HG03064 (cell line): ENCODE data around the gene SMARCA4.
"Not testable (repeated sequence)": the region's sequence is repeated elsewhere in the genome, so short reads cannot be mapped to it uniquely, and the experiment has no call there.

Experiments
- ATAC-seq: cut with Tn5 transposase; IDR thresholded peaks from one replicate; pipeline ENCODE4 v1.9.1; 2021; ENCODE audit warnings: low read depth; ENCODE audit not compliant: unreplicated experiment

The SMARCA4 gene

DNA sequence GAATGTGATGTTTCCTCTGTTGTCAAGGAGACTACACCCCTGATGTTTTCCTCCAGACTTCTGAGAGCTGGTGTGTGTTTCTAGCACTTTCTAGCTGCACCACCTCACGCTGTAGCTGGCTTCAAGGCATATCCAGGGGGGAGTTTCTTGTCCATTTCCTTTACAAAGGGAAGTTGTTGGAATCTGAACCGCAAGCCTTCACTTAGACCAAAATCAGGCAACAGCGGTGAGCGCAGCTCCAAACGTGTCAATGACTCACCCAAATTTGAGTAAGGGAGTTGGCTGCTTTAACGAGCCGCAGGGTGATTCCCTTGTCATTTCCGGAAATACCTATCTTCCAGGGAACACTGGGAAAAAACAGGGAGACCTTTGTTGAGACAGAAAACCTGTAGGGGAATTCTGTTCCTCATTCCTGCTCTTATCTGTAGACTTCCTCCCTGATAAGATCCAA is 130.9 kb downstream of the SMARCA4 start:
- ATAC-seq, result no peak

DNA sequence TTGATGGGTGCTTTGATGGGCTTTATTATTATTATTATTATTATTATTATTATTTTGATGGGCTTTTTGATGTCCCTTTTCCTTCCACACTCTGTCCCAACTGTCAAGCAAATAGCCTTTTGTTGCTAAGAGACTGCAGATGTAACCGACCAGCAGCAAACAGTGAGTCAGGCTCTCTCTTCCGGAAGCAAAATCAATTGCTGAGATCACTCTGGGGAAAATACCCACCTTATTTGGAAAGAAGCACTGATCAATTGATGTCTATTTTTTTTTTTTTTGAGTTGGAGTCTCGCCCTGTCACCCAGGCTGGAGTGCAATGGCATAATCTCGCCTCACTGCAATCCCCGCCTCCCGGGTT is 131.3 kb downstream of the SMARCA4 start:
- no peak for ATAC-seq

DNA sequence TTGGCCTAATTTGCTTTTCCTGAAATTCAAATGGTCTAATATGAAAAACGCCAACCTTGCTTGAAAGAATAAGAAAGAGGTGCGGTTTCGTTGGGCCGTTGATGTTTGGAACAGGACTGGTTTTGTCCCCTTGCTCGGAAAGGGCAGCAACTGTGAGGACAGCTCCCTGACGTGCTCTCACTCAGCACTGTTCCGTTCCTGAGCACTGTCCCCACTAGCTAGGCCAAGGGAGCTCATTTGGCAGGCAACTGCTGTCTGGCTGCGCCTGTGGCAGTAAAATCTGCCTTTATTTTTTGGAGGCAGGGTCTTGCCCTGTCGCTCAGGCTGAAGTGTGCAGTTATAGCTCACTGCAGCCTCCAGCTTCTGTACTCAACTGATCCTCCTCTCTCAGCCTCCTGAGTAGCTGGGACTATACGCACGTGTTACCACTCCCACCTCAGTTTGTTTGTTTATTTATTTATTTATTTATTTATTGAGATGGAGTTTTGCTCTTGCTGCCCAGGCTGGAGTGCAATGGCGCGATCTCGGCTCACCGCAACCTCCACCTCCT is 132.9 kb downstream of the SMARCA4 start:
- no peak for ATAC-seq

DNA sequence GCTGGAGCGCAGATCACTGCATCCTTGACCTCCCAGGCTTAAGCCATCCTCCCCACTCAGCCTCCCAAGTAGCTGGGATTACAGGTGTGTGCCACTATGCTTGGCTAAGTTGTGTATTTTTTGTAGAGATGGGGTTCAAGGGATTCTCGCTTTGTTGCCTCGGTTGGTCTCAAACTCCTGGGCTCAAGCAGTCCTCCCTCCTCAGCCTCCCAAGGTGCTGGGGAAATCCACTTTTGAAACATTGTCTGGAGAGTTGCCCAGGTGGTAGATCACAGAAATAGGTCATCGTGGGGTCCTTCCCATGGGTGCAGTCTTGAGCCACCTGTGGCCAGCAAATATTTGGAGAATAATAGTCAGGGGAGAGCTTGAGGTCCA is 133.7 kb downstream of the SMARCA4 start:
- ATAC-seq, result no peak

DNA sequence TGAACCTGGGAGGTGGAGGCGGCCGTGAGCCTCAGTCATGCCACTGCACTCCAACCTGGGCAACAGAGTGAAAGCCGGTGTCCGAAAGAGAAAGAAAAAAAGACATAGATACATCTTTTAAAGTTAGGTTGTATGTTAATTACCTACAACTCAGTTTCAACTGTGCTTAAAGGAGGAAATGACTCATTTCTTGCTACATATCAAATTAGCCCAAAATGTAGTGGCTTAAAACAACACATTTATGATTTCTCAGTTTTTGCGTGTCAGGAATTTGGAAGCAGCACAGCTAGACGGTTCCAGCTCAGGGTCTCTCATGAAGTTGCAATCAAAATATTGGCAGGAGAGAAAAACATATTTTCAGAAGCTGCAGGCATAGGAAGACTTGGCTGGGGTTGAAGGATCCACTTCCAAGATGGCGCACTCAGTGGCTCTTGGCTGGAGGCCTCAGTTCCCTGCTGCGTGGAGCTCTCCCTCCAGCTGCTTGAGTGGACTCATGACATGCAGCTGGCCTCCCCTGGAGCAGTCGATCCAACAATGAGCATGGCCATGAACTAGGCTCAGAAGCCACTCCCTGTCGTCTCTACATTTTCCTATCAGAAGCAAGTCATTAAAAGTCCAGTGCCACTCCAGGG is 135.5 kb downstream of the SMARCA4 start:
- ATAC-seq, result no peak

DNA sequence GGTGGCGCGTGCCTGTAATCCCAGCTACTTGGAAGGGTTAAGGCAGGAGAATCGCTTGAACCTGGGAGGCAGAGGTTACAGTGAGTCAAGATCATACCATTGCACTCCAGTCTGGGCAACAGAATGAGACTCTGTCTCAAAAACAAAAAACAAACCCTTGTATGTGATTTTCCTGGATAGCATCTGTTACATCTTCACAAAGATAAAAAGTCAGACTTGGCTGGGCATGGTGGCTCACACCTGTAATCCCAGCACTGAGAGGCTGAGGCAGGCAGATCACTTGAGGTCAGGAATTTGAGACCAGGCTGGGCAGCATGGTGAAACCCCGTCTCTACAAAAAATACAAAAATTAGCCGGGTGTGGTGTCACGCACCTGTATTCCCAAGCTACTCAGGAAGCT is 136.5 kb downstream of the SMARCA4 start:
- not testable (repeated sequence) for ATAC-seq

DNA sequence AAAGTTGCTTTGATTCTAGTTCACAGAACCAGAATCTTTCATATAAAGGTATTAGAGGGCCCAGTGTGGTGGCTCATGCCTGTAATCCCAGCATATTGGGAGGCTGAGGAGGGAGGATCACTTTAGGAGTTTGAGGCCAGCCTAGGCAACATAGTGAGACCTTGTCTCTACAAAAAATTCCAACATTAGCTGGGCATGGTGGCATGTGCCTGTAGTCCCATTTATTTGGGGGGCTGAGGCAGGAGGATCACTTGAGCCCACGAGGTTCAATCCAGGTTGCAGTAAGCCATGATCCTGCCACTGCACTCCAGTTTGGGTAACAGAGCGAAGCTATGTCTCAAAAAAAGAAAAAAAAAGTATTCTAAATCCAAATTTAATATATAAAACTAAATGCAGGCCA is 137.5 kb downstream of the SMARCA4 start:
- no peak for ATAC-seq

DNA sequence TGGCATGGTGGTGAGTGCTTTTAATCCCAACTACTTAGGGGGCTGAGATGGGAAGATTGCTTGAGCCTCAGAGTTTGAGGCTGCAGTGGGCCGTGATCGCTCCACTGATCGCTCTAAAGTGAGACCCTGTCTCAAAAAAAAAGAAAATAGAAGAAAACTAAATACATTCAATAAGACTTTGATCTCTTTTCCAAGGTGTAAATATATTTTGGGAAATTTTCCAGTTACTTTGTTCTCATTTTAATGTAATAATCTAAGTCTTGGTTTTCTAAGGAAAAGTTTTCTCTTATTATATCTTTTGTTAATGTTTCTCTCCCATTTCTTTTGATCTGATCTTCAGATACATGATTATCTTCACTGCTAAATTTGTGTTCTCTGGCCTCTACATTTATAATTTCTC is 138.0 kb downstream of the SMARCA4 start:
- no peak for ATAC-seq

DNA sequence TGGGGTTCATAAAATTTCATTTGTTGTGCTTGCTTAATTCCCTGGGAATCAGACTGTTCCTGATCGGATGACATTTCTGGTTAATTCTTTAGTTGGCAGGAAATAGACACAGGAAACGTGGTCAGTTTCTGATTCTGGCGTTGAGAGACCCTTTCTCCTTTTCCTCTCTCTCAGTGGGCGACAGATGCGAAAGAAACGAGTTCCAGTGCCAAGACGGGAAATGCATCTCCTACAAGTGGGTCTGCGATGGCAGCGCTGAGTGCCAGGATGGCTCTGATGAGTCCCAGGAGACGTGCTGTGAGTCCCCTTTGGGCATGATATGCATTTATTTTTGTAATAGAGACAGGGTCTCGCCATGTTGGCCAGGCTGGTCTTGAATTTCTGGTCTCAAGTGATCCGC is 139.2 kb downstream of the SMARCA4 start:
- ATAC-seq, result no peak

DNA sequence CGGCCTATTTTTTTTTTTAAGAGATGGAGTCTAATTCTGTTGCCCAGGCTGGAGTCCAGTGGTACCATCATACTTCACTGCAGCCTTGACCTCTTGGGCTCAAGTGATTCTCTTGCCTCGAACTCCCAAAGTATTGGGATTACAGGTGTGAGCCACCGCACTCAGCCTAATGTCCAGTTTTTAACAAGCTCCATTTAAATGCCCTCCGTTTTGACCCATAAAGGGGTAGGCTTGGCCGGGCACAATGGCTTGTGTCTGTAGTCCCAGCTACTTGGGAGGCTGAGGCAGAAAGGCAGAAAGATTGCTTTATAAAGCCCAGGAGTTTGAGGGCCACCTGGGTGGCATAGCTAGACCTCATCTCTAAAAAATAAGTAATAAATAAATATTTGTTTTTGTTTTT is 140.2 kb downstream of the SMARCA4 start:
- ATAC-seq, result no peak

DNA sequence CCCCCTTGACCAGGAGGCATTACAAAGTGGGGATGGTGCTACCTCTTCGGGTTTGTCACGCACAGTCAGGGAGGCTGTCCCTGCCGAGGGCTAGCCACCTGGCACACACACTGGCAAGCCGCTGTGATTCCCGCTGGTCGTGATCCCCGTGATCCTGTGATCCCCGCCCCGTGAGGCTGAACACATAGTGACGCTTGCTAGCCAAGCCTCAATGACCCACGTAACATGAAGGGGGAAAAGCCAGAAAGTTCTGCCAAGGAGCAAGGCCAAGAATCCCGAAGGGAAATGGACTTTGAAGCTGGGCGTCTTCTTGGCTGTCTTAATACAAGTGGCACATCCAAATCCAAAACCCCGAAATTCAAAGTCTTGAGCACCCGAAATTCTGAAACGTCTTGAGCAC is 142.1 kb downstream of the SMARCA4 start:
- no peak for ATAC-seq

DNA sequence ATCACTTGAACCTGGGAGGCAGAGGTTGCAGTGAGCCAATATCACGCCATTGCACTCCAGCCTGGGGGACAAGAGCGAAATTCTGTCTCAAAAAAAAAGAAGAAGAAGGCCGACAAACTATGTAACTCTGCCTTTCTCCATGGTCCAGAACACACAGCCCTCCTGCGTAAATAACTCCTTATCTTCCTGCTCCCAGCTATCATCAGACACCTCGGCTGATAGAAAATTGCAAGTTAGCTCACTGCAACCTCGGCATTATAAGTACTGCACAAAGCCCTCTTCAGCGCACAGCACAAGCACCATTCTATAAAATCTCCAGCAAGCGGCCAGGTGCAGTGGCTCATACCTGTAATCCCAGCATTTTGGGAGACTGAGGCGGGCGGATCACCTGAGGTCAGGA is 142.8 kb downstream of the SMARCA4 start:
- ATAC-seq, result not testable (repeated sequence)

DNA sequence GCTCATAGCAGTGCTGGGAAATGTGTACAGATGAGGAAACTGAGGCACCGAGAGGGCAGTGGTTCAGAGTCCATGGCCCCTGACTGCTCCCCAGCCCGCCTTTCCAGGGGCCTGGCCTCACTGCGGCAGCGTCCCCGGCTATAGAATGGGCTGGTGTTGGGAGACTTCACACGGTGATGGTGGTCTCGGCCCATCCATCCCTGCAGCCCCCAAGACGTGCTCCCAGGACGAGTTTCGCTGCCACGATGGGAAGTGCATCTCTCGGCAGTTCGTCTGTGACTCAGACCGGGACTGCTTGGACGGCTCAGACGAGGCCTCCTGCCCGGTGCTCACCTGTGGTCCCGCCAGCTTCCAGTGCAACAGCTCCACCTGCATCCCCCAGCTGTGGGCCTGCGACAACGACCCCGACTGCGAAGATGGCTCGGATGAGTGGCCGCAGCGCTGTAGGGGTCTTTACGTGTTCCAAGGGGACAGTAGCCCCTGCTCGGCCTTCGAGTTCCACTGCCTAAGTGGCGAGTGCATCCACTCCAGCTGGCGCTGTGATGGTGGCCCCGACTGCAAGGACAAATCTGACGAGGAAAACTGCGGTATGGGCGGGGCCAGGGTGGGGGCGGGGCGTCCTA is 144.3 kb downstream of the SMARCA4 start:
- ATAC-seq, result no peak

DNA sequence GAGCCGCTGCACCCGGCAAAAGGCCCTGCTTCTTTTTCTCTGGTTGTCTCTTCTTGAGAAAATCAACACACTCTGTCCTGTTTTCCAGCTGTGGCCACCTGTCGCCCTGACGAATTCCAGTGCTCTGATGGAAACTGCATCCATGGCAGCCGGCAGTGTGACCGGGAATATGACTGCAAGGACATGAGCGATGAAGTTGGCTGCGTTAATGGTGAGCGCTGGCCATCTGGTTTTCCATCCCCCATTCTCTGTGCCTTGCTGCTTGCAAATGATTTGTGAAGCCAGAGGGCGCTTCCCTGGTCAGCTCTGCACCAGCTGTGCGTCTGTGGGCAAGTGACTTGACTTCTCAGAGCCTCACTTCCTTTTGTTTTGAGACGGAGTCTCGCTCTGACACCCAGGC is 145.6 kb downstream of the SMARCA4 start:
- no peak for ATAC-seq

DNA sequence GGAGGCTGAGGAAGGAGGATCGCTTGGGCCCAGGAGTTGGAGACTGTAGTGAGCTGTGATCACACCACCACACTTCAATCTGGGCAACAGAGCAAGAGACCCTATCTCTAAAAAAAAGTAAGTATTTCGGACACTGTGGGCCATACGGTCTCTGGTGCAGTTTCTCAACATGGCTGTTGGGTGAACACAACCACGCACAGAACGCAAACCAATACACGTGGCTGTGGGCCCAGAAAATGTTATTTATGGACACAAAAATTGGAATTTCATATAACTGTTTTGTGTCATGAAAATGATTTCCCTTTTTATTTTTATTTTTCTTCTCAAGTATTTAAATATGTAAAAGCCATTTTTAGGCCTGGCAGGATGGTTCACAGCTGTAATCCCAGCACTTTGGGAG is 147.9 kb downstream of the SMARCA4 start:
- no peak for ATAC-seq

DNA sequence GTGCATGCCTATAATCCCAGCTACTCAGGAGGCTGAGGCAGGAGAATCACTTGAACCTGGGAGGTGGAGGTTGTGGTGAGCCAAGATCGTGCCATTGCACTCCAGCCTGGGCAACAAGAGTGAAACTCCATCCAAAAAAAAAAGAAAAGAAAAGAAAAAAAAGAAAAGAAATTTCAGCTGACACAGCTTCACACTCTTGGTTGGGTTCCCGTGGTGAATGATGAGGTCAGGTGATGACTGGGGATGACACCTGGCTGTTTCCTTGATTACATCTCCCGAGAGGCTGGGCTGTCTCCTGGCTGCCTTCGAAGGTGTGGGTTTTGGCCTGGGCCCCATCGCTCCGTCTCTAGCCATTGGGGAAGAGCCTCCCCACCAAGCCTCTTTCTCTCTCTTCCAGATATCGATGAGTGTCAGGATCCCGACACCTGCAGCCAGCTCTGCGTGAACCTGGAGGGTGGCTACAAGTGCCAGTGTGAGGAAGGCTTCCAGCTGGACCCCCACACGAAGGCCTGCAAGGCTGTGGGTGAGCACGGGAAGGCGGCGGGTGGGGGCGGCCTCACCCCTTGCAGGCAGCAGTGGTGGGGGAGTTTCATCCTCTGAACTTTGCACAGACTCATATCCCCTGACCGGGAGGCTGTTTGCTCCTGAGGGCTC is 150.4 kb downstream of the SMARCA4 start:
- ATAC-seq, result no peak

DNA sequence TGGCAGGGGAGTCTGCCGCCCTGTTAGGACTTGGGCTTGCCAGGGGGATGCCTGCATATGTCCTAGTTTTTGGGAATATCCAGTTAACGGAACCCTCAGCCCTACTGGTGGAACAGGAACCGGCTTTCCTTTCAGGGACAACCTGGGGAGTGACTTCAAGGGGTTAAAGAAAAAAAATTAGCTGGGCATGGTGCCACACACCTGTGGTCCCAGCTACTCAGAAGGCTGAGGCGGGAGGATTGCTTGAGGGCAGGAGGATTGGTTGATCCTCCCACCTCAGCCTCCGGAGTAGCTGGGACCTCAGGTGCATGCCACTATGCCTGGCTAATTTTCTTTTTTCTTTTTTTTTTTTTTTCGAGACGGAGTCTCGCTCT is 150.9 kb downstream of the SMARCA4 start:
- no peak for ATAC-seq
